ENCODE data around the gene TRERF1.

GRCh38 chr6:42225029-42225339 lies 226.7 kb downstream of the TRERF1 start:
- TF ChIP-seq, protein P1, sequence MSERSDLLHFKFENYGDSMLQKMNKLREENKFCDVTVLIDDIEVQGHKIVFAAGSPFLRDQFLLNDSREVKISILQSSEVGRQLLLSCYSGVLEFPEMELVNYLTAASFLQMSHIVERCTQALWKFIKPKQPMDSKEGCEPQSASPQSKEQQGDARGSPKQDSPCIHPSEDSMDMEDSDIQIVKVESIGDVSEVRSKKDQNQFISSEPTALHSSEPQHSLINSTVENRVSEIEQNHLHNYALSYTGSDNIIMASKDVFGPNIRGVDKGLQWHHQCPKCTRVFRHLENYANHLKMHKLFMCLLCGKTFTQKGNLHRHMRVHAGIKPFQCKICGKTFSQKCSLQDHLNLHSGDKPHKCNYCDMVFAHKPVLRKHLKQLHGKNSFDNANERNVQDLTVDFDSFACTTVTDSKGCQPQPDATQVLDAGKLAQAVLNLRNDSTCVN (tag by site-specific recombination; optimal IDR thresholded peaks at IDR 0.05): no peak
- TF ChIP-seq CTCF (tag by site-specific recombination; IDR thresholded peaks at IDR 0.05) (no peak), ELK4 (IDR thresholded peaks at IDR 0.05; ENCODE audit: borderline replicate concordance, low read depth, low read length) (no peak), YY1 (tag by site-specific recombination; IDR thresholded peaks at IDR 0.05) (no peak)
- TF ChIP-seq, protein P2, sequence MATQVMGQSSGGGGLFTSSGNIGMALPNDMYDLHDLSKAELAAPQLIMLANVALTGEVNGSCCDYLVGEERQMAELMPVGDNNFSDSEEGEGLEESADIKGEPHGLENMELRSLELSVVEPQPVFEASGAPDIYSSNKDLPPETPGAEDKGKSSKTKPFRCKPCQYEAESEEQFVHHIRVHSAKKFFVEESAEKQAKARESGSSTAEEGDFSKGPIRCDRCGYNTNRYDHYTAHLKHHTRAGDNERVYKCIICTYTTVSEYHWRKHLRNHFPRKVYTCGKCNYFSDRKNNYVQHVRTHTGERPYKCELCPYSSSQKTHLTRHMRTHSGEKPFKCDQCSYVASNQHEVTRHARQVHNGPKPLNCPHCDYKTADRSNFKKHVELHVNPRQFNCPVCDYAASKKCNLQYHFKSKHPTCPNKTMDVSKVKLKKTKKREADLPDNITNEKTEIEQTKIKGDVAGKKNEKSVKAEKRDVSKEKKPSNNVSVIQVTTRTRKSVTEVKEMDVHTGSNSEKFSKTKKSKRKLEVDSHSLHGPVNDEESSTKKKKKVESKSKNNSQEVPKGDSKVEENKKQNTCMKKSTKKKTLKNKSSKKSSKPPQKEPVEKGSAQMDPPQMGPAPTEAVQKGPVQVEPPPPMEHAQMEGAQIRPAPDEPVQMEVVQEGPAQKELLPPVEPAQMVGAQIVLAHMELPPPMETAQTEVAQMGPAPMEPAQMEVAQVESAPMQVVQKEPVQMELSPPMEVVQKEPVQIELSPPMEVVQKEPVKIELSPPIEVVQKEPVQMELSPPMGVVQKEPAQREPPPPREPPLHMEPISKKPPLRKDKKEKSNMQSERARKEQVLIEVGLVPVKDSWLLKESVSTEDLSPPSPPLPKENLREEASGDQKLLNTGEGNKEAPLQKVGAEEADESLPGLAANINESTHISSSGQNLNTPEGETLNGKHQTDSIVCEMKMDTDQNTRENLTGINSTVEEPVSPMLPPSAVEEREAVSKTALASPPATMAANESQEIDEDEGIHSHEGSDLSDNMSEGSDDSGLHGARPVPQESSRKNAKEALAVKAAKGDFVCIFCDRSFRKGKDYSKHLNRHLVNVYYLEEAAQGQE (tag by site-specific recombination; IDR thresholded peaks at IDR 0.05): no peak
